Stimulated activated effector memory CD8-positive, alpha-beta T cell treated with anti-CD3 and anti-CD28 coated beads, Interleukin-12 subunit alpha, Interleukin-12 subunit beta, amount 100 ng/mL, for 72 hours (primary cell): Measurements from ENCODE around the gene JADE1.

Source experiments
- ATAC-seq: fragments of 150-1000 bp; cut with Tn5 transposase; 2 replicates; pipeline ENCODE4 v1.10.0; 2021
- DNase-seq, 2 donors: peaks; one replicate each; pipeline ENCODE4 v3.0.0; 2021 to 2022; ENCODE audit warnings: low spot score in 2 of 2
- H3K27ac Mint-ChIP-seq: one replicate; pipeline ENCODE4 v1.8.0; 2022; ENCODE audit warnings: mild to moderate bottlenecking, mixed read lengths
- H3K36me3 Mint-ChIP-seq: one replicate; pipeline ENCODE4 v1.8.0; 2022; ENCODE audit warnings: mild to moderate bottlenecking, mixed read lengths
- H3K4me1 Mint-ChIP-seq: one replicate; pipeline ENCODE4 v1.8.0; 2022; ENCODE audit warnings: mixed read lengths
- H3K4me3 Mint-ChIP-seq: one replicate; pipeline ENCODE4 v1.8.0; 2022; ENCODE audit warnings: mild to moderate bottlenecking, mixed read lengths
- H3K9me3 Mint-ChIP-seq: one replicate; pipeline ENCODE4 v1.8.0; 2022; ENCODE audit warnings: mixed read lengths

JADE1 gene

DNA sequence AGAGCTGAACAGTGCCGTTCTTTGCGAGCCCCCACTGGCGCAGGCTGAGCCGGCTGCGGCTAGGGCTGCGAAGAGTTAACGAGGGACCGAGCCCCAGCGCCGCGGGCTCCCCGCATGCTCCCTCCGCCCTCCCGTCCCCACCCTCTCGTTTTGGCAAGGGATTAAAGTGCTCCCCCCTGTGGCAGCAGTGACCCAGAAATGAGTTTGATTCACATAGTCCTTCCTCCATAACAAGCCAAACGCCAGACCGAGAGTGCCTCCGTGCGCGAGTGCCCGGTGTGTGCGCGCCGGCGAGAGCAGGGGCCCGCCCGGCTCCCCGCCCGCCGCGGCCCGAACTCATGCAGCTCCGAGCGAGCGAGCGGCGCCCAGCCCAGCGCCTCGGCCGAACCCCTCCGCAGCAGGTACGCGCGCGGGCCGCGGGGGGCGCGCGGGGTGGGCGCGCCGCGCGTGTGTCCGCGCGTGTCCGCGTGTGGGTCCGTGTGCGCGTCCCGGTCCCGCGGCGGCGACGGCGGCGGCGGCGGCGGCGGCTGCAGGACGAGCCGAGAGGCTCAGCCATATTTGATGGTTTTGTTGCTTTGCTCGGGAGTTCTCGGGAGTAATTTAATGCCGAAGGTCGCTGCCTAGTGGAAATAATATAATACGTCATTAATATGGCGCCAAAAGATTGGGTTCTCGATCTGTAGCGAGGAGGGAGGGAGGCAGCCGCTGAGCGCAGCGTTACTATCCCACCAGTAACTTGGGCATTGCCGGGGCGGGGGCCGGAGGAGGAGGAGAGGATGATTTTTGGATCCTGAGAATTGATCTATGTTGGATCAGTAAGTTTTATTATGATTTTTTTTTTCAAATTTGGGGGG is at the start of gene JADE1:
JADE1 (plus strand) TSS at position 224 of the 854 bp plus-strand sequence. CDS start 22,059 bp downstream, outside the sequence.
- ATAC-seq = peak; percentile 79
- peaks cover 11% of the 10 kb centered on the region for H3K4me1 Mint-ChIP-seq

DNA sequence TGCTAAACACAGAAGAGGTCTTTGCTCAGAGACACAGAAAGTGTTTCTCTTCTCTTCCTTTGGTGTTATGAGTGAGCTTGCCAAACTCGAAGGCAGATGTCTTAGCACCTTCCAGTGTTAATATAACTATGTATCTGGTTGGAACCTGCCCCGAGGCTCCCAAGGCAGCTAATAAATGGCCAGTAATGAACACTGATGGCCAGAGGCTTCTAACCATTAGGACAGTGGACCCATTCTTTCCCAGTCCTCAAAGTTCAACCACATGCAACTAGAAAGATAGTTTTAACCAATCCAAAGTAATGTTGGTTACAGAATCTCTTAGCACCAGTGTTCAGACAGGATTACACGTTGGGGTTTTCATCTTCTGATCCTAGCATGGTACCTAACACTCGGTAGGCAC is 42.7 kb upstream of the JADE1 start:
- H3K36me3 Mint-ChIP-seq = no peaks in the 10 kb centered on the region
- ATAC-seq (no peak), DNase-seq (no peak)
- no peak overlapping the region for H3K4me3 Mint-ChIP-seq
- peaks cover 6% of the 10 kb centered on the region for H3K4me1 Mint-ChIP-seq
- no peak overlapping the region for H3K27ac Mint-ChIP-seq
- H3K9me3 Mint-ChIP-seq = no peaks in the 10 kb centered on the region

More for the DNA sequence above, at the start of gene JADE1:
- H3K4me3 Mint-ChIP-seq = peak within 1 kb of the TSS; percentile 96
- peak within 1 kb of the TSS; percentile 96 for H3K27ac Mint-ChIP-seq
- H3K36me3 Mint-ChIP-seq = peaks cover 8% of the 10 kb centered on the region
- H3K9me3 Mint-ChIP-seq = no peaks in the 10 kb centered on the region
- peak; percentile 71 to 92 for DNase-seq

DNA sequence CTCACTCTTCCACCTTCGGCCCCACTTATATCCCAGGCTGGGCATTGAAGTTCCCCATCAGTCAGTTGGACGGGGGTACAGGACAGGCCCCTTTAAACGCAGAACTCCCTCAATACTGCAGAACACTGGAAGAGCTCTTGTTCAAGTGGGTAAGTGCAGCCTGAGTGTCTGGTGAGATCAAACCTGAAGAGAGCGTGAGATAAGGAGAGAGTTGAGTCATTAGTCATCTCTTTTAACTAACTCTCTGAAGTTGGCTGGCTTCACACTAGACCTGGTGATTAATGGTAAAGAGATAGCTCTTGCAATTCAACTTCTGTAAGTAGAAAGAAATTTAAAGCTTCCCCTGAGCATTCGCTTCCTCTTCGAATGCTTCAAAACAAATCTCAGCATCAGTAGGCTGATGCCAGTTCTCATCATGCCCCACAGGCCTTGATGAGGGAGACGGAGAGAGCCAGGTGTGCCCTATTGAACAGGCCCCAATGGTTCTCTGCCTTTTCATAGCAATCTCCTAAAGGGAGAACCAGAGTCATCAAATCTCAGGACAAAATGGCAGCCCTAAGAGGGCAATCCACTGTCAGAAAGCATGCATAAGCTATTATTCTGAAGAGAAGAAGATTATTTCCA is 41.0 kb upstream of the JADE1 start:
- Mint-ChIP-seq H3K27ac (no peak overlapping the region), H3K9me3 (no peaks in the 10 kb centered on the region), H3K4me3 (no peak overlapping the region), H3K36me3 (no peaks in the 10 kb centered on the region), H3K4me1 (peaks cover 6% of the 10 kb centered on the region)
- peak; percentile 19 for ATAC-seq
- DNase-seq = no peak

DNA sequence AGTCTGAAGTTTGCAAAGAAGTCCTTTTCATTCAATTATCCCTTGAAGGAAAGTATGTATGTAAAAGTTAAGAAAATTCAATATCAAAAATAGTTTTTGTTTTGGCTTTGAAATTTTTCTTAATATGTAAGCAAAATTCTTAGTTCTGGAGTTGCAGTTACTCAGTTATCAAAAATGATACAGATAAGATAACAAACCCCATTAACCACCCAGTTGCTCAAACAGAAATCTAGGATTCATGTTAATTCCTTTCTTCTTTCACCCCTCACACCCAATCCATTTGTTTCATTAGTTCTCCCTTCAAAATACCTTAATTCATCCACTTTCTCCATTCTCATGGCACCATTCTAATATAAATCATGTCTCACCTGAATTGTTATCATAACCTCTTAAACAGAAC is 40.5 kb upstream of the JADE1 start:
- ATAC-seq (no peak), DNase-seq (no peak)
- no peaks in the 10 kb centered on the region for H3K36me3 Mint-ChIP-seq
- no peaks in the 10 kb centered on the region for H3K9me3 Mint-ChIP-seq
- no peak overlapping the region for H3K27ac Mint-ChIP-seq
- no peak overlapping the region for H3K4me3 Mint-ChIP-seq
- peaks cover 6% of the 10 kb centered on the region for H3K4me1 Mint-ChIP-seq

DNA sequence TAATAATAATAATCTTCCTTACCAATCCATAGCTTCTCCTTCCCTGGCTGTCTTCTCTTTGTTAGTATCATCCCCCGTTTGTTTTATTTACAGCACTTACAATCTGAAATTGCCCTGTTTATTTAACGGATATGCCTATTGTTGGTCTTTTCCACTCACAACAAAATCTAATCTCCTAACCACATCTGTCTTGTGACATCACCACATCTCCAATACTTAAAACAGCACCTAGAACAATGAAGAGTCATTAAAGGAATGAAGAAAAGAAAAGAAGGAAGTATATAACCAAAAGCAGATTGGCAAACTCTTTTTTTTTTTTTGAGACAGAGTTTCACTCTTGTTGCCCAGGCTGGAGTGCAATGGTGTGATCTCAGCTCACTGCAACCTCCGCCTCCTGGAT is 38.7 kb upstream of the JADE1 start:
- Mint-ChIP-seq H3K9me3 (no peaks in the 10 kb centered on the region), H3K27ac (no peak overlapping the region), H3K36me3 (no peaks in the 10 kb centered on the region), H3K4me3 (no peak overlapping the region), H3K4me1 (peaks cover 6% of the 10 kb centered on the region)
- DNase-seq = no peak
- ATAC-seq = no peak

DNA sequence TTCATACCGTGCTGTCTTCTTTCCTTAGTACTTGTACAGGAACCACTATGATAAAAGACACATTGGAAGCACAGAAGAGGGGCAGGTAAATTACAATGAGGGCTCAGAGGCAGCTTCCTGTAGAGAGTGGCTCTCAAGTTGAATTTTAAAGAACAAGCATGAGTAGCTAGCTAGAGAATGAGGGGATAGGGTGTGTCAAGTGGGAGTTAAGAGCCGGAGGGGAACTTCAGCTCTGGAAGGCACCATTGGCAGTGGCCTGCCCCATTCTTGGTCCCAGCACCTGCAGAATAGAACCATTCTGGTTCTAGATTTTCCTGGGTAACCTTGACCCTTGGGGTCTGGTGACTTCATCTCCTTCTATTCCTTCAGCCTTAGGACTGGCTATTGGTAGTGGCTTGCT is 34.0 kb upstream of the JADE1 start:
- H3K27ac Mint-ChIP-seq = no peak overlapping the region
- H3K4me3 Mint-ChIP-seq = no peak overlapping the region
- no peaks in the 10 kb centered on the region for H3K36me3 Mint-ChIP-seq
- ATAC-seq (no peak), DNase-seq (no peak)
- peaks cover 6% of the 10 kb centered on the region for H3K4me1 Mint-ChIP-seq
- no peaks in the 10 kb centered on the region for H3K9me3 Mint-ChIP-seq

DNA sequence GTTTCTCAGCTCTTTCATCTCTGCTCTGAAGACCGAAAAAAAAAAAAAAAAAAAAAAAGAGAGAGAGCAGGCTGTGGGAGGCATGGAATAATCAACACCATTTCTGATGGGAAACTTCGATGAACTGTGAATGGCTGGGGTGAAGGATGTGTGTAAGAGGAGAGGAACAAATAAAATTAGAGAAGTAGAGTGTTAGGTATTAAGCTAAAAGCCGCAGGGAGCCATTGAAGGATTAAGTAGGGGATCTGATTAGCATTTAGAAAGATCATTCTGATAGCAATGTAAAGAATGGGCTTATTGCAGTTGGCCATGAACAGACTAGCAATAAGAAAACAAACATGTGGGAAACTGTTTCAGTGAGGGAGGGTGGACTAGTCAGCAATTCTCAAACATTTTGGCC is 33.6 kb upstream of the JADE1 start:
- peaks cover 2% of the 10 kb centered on the region for H3K4me1 Mint-ChIP-seq
- ATAC-seq = no peak
- no peak overlapping the region for H3K4me3 Mint-ChIP-seq
- DNase-seq = no peak
- no peaks in the 10 kb centered on the region for H3K9me3 Mint-ChIP-seq
- H3K36me3 Mint-ChIP-seq = no peaks in the 10 kb centered on the region
- no peak overlapping the region for H3K27ac Mint-ChIP-seq

DNA sequence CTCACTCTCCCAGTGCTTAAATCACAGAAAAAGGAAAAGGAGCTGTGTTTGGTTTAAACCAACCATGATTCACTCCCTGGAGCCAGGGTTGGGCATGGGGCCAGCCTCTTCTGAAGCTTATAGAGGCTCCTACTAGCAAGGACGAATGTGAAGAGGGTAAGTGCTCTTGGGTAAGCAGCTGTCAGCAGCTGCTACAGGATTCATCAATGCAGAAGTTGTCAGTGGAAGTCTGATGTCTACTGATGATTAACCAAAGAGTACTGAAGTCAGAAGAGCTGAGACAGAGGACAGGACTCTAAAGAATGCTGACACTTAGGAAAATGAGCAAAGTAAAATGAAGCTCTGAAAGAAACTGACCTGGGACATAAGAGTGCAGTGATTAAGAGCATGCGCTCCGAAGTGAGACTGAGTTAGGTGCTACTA is 32.7 kb upstream of the JADE1 start:
- H3K27ac Mint-ChIP-seq = no peak overlapping the region
- no peak for DNase-seq
- H3K9me3 Mint-ChIP-seq = no peaks in the 10 kb centered on the region

DNA sequence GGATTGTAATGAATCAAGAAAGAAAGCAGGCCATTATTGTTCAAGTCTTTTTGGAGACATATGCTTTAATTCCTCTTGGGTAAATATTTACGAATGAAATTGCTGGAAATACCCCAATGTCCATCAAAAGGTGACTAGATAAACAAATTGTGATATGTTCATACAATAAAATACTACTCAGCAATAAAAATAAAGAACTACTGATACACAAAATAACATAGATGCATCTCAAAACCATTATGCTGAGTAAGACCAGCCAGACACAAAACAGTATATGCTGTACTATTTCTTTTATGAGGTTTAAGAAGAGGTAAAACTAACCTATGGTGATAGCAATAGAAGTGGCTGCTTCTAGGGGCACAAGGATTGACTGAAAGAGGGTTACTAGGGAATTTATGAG is 28.8 kb upstream of the JADE1 start:
- H3K9me3 Mint-ChIP-seq = no peaks in the 10 kb centered on the region
- H3K27ac Mint-ChIP-seq = no peak overlapping the region
- DNase-seq = no peak
- no peaks in the 10 kb centered on the region for H3K36me3 Mint-ChIP-seq
- no peak for ATAC-seq
- no peak overlapping the region for H3K4me3 Mint-ChIP-seq
- no peaks in the 10 kb centered on the region for H3K4me1 Mint-ChIP-seq

More for the DNA sequence above, 32.7 kb upstream of the JADE1 start:
- no peak for ATAC-seq
- H3K4me1 Mint-ChIP-seq = no peaks in the 10 kb centered on the region
- no peak overlapping the region for H3K4me3 Mint-ChIP-seq
- no peaks in the 10 kb centered on the region for H3K36me3 Mint-ChIP-seq

DNA sequence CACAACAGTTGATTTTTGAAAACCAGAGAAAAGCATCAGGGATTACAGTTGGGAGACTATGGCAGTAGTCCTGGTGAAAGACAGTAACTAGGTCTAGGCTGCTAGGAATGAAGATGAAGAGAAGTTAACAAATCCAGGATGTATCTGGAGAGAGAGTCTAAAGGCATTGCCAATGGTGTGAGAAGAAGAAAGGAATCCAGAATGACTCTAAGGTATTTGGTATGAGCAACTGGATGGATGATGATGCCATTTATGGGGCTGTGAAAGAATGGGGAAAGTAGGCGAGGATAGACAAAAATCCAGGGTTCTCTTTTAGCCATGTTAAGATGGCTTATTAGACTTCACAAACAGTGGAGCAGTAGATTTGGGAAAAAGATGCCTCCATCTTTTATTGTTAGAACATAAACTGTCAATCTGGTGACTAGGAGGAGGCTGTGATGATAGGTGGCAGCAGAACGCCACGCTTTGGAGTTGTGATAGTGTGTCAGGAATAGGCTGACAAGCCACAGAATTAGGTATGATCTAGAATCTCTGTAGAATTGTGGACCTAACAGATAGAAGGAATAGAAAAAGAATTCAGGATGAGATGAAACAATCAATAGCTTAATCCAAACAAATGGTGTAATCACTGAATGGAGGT is 27.3 kb upstream of the JADE1 start:
- peak; percentile 82 for ATAC-seq
- no peak overlapping the region for H3K4me3 Mint-ChIP-seq
- no peak overlapping the region for H3K27ac Mint-ChIP-seq
- H3K4me1 Mint-ChIP-seq = no peaks in the 10 kb centered on the region
- DNase-seq = no peak
- no peaks in the 10 kb centered on the region for H3K9me3 Mint-ChIP-seq
- H3K36me3 Mint-ChIP-seq = no peaks in the 10 kb centered on the region

DNA sequence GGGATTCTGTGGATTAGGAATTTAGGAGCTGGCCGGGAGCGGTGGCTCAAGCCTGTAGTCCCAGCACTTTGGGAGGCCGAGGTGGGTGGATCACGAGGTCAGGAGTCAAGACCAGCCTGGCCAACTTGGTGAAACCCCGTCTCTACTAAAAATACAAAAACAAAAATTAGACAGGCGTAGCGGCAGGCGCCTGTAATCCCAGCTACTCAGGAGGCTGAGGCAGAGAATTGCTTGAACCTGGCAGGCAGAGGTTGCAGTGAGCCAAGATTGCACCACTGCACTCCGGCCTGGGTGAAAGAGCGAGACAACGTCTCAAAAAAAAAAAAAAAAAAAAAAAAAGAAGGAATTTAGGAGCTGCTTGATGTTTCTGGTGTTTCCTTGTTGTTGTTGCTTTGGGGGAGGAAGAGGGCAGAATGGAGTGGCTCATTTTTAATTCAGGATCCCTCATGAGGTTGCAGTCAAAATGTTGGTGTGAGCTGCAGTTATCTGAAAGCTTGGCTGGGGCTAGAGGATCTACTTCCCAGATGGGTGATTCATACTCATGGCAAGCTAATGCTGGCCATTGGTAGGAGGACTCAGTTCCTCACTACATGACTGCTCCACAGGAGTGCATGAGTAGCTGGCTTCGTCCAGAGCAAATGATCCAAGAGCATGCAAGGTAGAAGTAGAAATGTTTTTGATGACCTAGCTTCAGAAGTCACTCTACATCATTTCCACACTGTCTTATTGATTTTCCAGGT is 26.5 kb upstream of the JADE1 start:
- Mint-ChIP-seq H3K9me3 (no peaks in the 10 kb centered on the region), H3K36me3 (no peaks in the 10 kb centered on the region), H3K27ac (no peak overlapping the region), H3K4me3 (no peak overlapping the region), H3K4me1 (no peaks in the 10 kb centered on the region)
- no peak for DNase-seq
- ATAC-seq = no peak

DNA sequence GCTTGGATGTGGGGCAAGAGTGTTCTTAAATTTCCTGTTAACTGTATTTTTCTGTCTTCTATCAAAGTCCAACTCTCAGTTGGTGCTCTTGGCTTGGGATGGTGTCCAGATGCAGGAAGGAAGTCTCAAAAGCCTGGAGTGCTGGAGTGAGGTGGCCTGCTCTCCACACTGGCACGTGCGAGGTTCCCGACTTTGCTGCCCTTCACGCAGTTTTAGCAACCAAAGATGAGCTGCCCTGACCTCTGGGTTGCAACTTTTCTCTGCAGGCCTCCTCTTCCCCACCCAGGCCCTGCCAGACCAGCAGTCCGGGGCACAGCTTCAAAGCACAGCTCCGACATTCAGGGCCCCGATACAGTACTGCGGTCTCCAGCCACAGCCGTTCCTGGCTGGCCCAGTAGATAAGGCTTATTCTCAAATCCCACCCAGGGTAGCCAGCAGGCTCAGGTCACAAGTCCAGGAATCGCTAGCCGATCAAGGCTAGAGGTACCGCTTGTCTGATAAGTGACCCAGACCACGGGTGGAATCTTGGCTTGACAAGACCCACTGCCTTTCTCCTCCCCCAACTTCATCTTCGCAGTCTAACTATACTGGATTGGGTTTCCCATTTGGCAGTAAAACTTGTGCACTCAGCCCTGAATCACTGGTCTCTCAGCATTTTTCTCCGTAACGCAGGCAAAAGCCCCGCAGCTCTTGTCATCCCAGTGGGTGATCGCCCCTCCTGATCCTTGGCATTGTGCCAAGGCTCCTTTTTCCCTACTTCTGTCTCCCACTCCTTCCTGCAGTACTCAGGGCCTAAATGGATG is 21.8 kb upstream of the JADE1 start:
- ATAC-seq (no peak), DNase-seq (no peak)
- Mint-ChIP-seq H3K4me3 (no peak overlapping the region), H3K27ac (no peak overlapping the region), H3K36me3 (no peaks in the 10 kb centered on the region), H3K4me1 (no peaks in the 10 kb centered on the region), H3K9me3 (no peaks in the 10 kb centered on the region)

DNA sequence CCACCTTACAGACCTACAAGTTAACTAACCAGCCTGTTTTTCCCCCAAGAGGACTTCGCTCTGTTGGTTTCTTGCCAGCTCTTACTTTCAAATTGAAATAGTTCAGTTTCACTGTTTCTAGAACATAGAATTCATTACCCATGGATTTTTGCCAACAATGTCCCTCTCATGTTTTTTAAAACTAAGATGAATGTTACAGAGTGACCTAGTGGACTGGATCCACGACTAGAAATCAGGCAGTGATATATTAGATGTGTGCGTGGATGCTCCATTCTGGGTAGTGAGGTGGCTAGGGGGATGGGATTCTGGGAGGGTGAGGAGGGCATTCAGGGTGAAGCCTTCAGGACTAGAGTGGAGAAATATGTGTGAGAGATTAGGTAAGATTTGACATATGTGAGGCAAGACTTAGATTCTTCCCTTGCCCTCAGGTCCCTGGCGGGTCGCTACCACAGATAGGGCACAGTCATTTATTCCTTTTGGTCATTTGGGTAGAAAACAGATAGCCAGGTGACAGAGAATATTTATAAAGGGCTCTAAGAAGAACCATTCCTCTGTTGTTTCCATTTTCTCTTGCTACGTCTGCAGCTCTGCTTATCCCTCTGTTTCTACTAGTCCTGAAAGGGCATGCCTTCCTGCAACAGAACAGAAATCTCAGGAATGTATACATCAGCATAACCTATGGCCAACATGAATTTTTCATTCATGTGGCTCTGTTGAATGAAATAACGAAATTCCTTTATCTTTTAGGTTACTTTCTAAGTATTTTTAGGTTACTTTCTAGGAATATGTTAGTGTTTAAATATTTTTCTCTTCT is 15.4 kb upstream of the JADE1 start:
- no peaks in the 10 kb centered on the region for H3K36me3 Mint-ChIP-seq
- ATAC-seq (no peak), DNase-seq (no peak)
- H3K27ac Mint-ChIP-seq = no peak overlapping the region
- H3K4me3 Mint-ChIP-seq = no peak overlapping the region
- no peaks in the 10 kb centered on the region for H3K9me3 Mint-ChIP-seq
- H3K4me1 Mint-ChIP-seq = no peaks in the 10 kb centered on the region

DNA sequence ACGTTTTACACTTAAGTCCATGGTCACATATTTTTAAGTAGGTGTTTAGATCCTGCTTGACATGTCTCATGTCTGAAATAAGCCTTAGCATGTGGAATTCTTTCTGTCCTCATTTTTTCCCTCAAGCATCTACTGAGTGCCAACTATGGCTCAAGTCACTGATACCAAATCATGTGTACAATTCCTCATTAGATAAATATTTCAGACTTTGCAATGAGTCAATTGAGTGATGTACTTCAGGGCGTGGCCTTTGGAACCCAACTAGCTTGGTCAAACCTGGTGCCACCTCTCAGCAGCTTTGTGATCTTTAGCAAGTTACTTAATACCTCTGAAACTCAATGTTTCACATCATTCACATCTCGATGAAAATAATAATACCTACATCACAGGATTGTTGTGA is 12.6 kb upstream of the JADE1 start:
- H3K4me3 Mint-ChIP-seq = no peak overlapping the region
- no peaks in the 10 kb centered on the region for H3K36me3 Mint-ChIP-seq
- no peak overlapping the region for H3K27ac Mint-ChIP-seq
- ATAC-seq = no peak
- H3K4me1 Mint-ChIP-seq = no peaks in the 10 kb centered on the region
- no peaks in the 10 kb centered on the region for H3K9me3 Mint-ChIP-seq
- DNase-seq = no peak
